H1 (cell line): Measurements from ENCODE around the gene CD300LF. TPM values are rescaled to one million over a fixed set of nuclear protein-coding genes. Genes with fewer than 3 reads are reported as not detected.

ENCODE experiments used
- CTBP2 ChIP-seq: IDR thresholded peaks from 2 replicates; pipeline ENCODE4 v1.7.0; 2011; ENCODE audit warnings: borderline replicate concordance, mild to moderate bottlenecking, moderate library complexity, mixed read lengths, low read length; ENCODE audit not compliant: insufficient read depth, insufficient read length
- TAF1 ChIP-seq: IDR thresholded peaks from 2 replicates; pipeline ENCODE4 v1.6.1; 2011; ENCODE audit warnings: mild to moderate bottlenecking, low read depth, low read length
- polyA plus RNA-seq, 7 experiments: library from polyadenylated mRNA; depleted of rRNA in 3 of 7; stranded (reverse) in 5 of 7; unstranded in 2 of 7; fragments of >200 nt in 5 of 7; fragments of 200-250 nt in 2 of 7; gene quantifications; 1 replicate in 5 of 7; 2 replicates in 1 of 7; 4 replicates in 1 of 7; pipeline versions ENCODE4 v1.2.1 to v1.2.3, GENCODE V29; 2011 to 2013; ENCODE audit warnings: missing spikeins in 2 of 7, mixed read lengths in 2 of 7
- total RNA-seq: library from RNA; stranded (reverse); fragmentation: NEBNext Ultra II Directional; extraction: Animal tissue kit (Norgen Biotek cat#: 25700); gene quantifications from 2 replicates; pipeline ENCODE4 v1.2.1, GENCODE V29; 2021

Gene CD300LF
- total and polyA plus RNA-seq, 2 of the 8 experiments (the other 6 are each of a cell fraction or from before 2014, with no cell fraction given) = not detected

DNA sequence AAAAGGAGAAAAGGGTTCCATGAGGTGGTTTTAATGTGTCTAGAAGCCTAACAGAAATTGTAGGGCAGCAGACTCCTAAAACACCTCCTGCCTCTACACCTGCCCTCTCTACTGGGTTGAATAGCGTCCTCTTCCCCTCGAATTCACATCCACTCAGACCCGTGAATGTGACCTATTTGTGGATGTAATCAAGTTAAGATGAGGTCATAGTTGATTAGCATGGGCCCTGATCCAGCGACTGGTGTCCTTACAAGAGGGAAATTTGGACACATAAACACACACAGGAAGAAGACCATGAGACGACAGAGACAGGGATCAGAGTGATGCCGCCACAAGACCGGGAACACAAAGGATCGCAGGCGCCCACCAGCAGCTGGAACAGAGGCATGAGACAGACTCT, 13.5 kb downstream of the CD300LF start (continued):
- TF ChIP-seq CTBP2 (no peak), TAF1 (no peak)
